ENCODE data around the gene NPAS3.

The NPAS3 gene

DNA sequence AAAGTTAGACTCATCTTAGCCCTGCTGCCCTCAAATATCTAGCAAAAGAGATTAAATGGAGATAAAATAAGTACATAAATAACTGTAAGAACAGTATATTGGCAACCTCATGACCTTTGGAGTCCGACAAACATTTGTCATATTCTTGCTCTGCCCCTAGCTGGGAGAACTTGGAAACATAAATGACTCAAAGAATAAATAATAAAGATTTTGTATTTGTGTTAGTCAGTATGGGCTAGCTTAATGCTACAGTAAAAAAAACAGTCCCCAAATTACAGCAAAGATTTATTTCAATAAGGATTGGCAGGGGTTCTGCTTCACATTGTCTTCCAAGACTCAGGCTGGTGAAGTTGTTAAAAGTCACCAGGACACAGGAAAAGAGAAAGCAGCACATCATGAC is 791.5 kb downstream of the NPAS3 start:
- H3K27ac ChIP-seq, result no peak overlapping the region
- TF ChIP-seq, protein P1, sequence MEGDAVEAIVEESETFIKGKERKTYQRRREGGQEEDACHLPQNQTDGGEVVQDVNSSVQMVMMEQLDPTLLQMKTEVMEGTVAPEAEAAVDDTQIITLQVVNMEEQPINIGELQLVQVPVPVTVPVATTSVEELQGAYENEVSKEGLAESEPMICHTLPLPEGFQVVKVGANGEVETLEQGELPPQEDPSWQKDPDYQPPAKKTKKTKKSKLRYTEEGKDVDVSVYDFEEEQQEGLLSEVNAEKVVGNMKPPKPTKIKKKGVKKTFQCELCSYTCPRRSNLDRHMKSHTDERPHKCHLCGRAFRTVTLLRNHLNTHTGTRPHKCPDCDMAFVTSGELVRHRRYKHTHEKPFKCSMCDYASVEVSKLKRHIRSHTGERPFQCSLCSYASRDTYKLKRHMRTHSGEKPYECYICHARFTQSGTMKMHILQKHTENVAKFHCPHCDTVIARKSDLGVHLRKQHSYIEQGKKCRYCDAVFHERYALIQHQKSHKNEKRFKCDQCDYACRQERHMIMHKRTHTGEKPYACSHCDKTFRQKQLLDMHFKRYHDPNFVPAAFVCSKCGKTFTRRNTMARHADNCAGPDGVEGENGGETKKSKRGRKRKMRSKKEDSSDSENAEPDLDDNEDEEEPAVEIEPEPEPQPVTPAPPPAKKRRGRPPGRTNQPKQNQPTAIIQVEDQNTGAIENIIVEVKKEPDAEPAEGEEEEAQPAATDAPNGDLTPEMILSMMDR (conservative IDR thresholded peaks at IDR 0.05), result no peak

- TF ChIP-seq, protein P1 (conservative IDR thresholded peaks at IDR 0.05), result no peak
These were observed 793.5 kb downstream of the NPAS3 start for GRCh38 chr14:33732175-33732574.

DNA sequence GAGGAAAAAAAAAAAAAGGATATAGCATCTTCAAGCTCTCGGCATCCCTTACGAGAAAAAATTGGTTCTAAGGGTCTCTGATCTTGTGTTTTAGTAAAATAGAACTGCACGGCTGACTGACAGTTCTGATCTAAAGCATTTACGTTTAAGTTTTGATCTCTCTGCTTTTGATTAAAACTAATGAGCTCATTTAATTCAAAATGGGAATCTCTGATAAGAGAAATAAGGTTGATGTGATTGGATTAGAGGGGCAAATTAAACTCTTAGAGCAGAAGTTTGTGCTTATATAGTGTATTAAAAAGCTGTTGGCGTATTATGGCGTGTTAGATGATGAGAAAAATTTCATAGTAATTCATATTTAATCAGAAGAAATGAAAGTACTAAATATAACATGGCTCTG is 794.6 kb downstream of the NPAS3 start:
- TF ChIP-seq, protein P1 (conservative IDR thresholded peaks at IDR 0.05), result no peak
- no peak overlapping the region for H3K27ac ChIP-seq

More at GRCh38 chr14:33732175-33732574, 793.5 kb downstream of the NPAS3 start:
- H3K27ac ChIP-seq, result no peak overlapping the region

GRCh38 chr14:33733721-33734120 is 795.0 kb downstream of the NPAS3 start:
- TF ChIP-seq, protein P1 (conservative IDR thresholded peaks at IDR 0.05), result no peak
- H3K27ac ChIP-seq, result no peak overlapping the region

- TF ChIP-seq, protein P1 (conservative IDR thresholded peaks at IDR 0.05), result no peak
- H3K27ac ChIP-seq, result no peak overlapping the region
These were observed 795.7 kb downstream of the NPAS3 start for GRCh38 chr14:33734387-33734786.

GRCh38 chr14:33736299-33736825 is 797.7 kb downstream of the NPAS3 start:
- TF ChIP-seq, protein P1 (conservative IDR thresholded peaks at IDR 0.05), result no peak

DNA sequence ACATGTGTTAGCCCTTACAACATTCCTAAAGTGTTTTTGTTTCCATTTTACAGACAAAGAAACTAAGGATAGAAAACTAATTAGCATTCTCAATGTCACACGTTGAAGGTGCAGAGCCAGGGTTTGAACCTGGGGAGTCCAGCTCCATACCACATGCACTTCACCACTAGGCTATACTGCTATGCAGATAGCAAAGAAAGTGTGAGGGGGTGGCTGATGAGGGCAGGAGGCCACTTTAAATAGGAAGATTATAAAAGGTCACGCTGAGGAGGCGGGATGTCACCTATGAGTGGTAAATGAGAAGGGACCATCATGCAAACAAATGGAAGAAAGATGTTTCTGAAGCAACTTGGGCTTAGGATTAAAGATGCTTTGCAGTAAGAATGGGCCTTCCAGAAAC is 798.3 kb downstream of the NPAS3 start:
- no peak overlapping the region for H3K27ac ChIP-seq
- TF ChIP-seq, protein P1 (conservative IDR thresholded peaks at IDR 0.05), result no peak

More at GRCh38 chr14:33736299-33736825, 797.7 kb downstream of the NPAS3 start:
- no peak overlapping the region for H3K27ac ChIP-seq

Data from VCaP (cell line).